Measurements from ENCODE around the gene KBTBD3.

DNA sequence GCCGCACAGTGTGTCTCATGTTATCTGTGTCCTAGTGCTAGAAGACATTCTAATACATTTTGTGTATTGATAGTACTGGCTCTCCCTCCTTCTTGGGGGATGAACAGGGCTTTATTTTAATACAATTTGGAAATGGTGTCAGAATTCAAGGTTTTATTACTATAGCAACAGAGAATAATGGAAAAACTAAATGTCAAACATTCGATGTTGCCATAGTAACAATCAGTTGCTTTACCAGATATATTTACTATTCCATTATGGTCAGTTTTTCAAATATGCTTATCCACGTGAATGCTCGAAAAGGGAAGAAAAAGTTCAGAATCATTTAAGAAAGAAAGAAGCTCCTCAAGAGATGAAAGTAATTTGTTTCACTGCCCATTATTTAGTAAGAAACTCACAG lies 46.5 kb downstream of the KBTBD3 start:
- TF ChIP-seq CTCF (IDR thresholded peaks at IDR 0.05) (no peak), POLR2A (IDR thresholded peaks at IDR 0.05) (no peak), EP300 (IDR thresholded peaks at IDR 0.05) (no peak)

Measured in ovary (tissue), 3 donors.